Astrocyte of the spinal cord (primary cell): ENCODE results near the gene FAM168A.

ENCODE experiments used
- DNase-seq: peaks from one replicate; pipeline ENCODE4 v3.0.0; 2011; ENCODE audit warnings: low read depth, low spot score
- H3K4me3 ChIP-seq: 2 replicates; pipeline ENCODE4 v1.5.1; 2011; ENCODE audit warnings: low read depth, mild to moderate bottlenecking, low read length, moderate library complexity
- in situ Hi-C: cut with HindIII; loops from 2 replicates; pipeline ENCODE4 v1.10.0; 2017; ENCODE audit warnings: low sequenced_read_pairs
- TF ChIP-seq, protein P1 (sequence below): IDR thresholded peaks from 2 replicates; pipeline ENCODE4 v1.5.1; 2012; ENCODE audit warnings: low read depth, mild to moderate bottlenecking, low read length, inconsistent platforms

Gene FAM168A

DNA sequence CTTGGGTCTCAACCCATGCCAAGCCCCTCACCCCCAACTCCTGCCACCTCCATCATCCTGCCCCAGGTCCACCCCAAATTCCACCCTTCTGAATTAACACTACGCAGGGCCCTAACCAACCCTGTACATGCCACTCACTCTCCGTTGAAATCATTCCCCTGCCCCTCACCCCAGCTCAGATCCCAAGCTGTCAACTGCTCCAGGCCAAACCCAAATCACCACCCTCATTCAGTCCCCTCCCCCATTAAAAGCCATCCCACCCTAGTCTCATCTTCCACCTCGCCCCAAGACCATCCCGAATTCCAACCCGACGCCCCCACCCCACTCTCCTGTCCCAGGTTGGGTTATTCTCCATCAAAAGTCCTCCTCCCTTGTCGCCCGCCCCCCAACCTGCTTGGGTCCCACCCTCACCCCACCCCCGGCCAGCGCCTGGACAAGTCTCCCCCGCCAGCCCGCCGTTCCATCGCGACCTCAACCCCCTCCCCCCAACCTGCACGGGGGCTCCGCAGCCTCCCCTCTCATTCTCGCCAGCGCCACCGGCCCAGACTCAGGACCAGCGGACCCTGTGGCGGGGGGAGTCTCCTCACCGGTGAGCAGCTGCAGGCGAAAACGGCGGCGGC lies 466 bp downstream of the FAM168A start:
- in situ Hi-C loops, result loop anchor here (10.0 kb wide), 1 partner anchor 173 kb away; no protein-coding TSS in a partner anchor
- H3K4me3 ChIP-seq, result peak overlapping the region; percentile 64
- TF ChIP-seq, protein P1, sequence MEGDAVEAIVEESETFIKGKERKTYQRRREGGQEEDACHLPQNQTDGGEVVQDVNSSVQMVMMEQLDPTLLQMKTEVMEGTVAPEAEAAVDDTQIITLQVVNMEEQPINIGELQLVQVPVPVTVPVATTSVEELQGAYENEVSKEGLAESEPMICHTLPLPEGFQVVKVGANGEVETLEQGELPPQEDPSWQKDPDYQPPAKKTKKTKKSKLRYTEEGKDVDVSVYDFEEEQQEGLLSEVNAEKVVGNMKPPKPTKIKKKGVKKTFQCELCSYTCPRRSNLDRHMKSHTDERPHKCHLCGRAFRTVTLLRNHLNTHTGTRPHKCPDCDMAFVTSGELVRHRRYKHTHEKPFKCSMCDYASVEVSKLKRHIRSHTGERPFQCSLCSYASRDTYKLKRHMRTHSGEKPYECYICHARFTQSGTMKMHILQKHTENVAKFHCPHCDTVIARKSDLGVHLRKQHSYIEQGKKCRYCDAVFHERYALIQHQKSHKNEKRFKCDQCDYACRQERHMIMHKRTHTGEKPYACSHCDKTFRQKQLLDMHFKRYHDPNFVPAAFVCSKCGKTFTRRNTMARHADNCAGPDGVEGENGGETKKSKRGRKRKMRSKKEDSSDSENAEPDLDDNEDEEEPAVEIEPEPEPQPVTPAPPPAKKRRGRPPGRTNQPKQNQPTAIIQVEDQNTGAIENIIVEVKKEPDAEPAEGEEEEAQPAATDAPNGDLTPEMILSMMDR, result no peak
- DNase-seq, result no peak

DNA sequence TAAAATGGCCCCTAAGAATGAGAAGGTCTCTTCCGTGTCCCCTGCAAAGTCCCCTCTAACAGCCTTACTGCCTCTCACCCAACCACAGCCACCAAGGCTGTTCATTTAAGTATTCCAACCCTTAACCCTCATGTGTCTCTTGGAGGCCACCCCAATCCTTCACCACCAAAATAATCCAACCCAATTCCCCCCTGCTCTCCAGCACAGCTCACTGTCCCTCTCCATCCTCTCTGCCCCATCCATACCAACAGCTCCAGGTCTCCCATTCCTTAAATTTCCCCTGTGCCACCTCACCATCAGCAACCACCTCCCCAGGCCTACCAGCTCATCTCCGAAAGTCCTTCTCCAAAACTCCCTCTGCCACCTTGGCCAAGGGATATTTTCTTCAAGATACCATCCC lies 1.4 kb downstream of the FAM168A start:
- peak overlapping the region; percentile 64 for H3K4me3 ChIP-seq

DNA sequence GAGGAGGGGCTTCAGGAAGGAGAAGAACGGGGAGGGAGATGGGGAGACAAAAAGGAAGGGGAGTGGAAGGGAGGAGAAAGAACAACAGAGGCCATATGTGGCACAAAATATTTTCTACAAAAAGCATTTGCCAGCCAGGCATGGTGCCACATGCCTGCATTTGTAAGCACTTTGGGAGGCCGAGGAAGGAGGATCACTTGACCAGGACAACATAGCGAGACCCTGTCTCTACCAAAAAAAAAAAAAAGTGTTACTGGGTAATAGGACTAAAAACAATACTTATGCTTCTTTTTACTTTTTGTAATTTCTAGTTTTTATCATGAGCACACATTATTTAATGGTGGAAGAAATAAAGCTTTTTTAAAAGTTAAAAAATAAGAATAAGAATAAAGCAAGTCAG lies 5.3 kb downstream of the FAM168A start:
- H3K4me3 ChIP-seq, result no peak overlapping the region
- in situ Hi-C loops, result loop anchor here (10.0 kb wide), 1 partner anchor 168 kb away; no protein-coding TSS in a partner anchor
- no peak for DNase-seq
- TF ChIP-seq, protein P1, result no peak

More for the DNA sequence above, 1.4 kb downstream of the FAM168A start:
- TF ChIP-seq, protein P1, result no peak
- DNase-seq, result no peak
- in situ Hi-C loops, result loop anchor here (10.0 kb wide), 1 partner anchor 172 kb away; no protein-coding TSS in a partner anchor

DNA sequence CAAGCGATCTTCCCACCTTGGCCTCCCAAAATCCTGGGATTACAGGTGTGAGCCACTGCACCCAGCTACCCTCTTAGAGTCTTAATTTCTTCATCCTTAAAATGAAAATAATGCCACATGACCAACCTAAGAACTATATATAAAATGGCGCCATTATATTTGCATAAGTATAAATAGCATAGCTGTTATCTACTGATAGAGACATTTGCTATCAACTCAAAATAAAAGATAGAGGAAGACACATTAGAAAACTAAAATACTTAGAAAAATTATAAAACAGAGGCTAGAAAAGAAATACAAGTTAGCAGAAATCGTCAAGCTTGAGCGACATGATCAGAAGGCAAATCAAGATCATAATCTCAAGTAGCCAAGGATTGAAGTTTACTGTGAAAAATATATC lies 6.2 kb downstream of the FAM168A start:
- TF ChIP-seq, protein P1, result no peak
- in situ Hi-C loops, result loop anchor here (10.0 kb wide), 1 partner anchor 167 kb away; no protein-coding TSS in a partner anchor
- no peak overlapping the region for H3K4me3 ChIP-seq

DNA sequence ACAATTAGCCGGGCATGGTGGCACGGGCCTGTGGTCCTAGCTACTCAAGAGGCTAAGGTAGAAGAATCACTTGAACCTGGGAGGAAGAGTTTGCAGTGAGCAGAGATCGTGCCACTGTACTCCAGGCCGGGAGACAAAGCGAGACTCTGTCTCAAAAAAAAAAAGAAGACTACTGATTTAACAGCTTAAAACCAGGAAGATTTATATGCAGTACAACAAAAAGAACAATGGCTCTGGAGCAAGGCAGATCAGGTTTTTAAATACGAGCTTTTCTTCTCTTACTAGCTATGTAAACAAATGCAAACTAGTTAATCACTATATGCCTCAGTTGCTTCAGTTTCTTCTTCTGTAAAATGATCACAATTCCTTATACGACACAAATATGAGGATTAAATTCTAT lies 6.9 kb downstream of the FAM168A start:
- H3K4me3 ChIP-seq, result no peak overlapping the region
- DNase-seq, result no peak
- in situ Hi-C loops, result loop anchor here (10.0 kb wide), 1 partner anchor 166 kb away; no protein-coding TSS in a partner anchor
- TF ChIP-seq, protein P1, result no peak

More for the DNA sequence above, 6.2 kb downstream of the FAM168A start:
- DNase-seq, result no peak

DNA sequence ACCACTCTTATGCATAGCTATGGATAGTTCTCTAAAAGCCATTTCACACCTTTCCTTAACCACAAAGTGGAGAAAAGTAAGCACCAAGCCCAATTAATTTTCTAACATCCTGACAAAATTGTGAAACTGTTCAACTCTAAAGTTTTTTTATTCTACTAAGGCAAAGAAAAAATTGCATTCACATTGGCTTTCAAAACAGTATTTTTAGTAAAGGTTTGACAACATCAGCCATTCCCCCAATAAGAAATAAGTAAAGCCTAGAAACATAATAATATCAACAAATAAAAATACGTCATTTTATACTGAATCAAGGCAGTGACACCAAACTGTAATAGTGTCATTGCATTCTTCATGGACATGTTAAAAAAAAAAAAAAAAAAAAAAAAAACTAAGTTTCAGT lies 11.1 kb downstream of the FAM168A start:
- in situ Hi-C loops, result no loop called here
- DNase-seq, result no peak
- TF ChIP-seq, protein P1, result no peak
- no peak overlapping the region for H3K4me3 ChIP-seq
